T-helper 1 cell treated with Interleukin-12 subunit alpha and Interleukin-12 subunit beta and Interleukin-4 antibody, amounts not matched to agents 30 μg/mL and 1 μg/mL, for 36 hours (primary cell): ENCODE data around the gene EFR3B.
A peak's percentile ranks its signal among the peaks of the same experiment; 100 is the strongest.
"Not testable (repeated sequence)": the region's sequence is repeated elsewhere in the genome, so short reads cannot be mapped to it uniquely, and the experiment has no call there.

Source experiments
- H3K27ac Mint-ChIP-seq: one replicate; pipeline ENCODE4 v1.8.0; 2021; ENCODE audit warnings: mild to moderate bottlenecking, mixed read lengths
- H3K27me3 Mint-ChIP-seq: one replicate; pipeline ENCODE4 v1.8.0; 2021; ENCODE audit warnings: low read depth, mixed read lengths
- H3K36me3 Mint-ChIP-seq: one replicate; pipeline ENCODE4 v1.8.0; 2021; ENCODE audit warnings: low read depth, mixed read lengths
- H3K4me1 Mint-ChIP-seq: one replicate; pipeline ENCODE4 v1.8.0; 2021; ENCODE audit warnings: low read depth, mixed read lengths
- H3K4me3 Mint-ChIP-seq: one replicate; pipeline ENCODE4 v1.8.0; 2021; ENCODE audit warnings: mild to moderate bottlenecking, moderate library complexity, mixed read lengths
- H3K9me3 Mint-ChIP-seq: one replicate; pipeline ENCODE4 v1.8.0; 2021; ENCODE audit warnings: mixed read lengths

EFR3B gene

DNA sequence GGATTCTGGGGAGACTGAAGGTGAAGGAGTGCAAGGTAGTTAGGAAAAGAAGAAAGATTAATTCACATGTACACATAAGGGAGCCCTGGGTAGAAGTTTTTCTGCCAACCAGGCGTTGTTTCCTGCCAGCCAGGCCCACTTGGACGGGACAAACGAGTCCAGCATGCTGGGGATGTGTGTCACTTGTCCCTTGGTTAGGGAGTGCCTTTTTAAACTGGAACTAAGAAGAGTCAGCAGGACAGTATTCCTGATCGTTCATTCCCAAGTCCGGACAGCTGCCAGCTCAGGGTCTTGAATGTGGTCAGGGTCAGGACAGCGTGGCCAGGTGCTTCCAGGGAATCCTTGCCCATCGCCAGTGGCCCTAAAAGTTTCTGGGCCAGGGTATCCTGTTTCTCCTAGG is 83.3 kb downstream of the EFR3B start:
- H3K27ac Mint-ChIP-seq, result no peak overlapping the region
- peaks cover 5% of the 10 kb centered on the region for H3K27me3 Mint-ChIP-seq

DNA sequence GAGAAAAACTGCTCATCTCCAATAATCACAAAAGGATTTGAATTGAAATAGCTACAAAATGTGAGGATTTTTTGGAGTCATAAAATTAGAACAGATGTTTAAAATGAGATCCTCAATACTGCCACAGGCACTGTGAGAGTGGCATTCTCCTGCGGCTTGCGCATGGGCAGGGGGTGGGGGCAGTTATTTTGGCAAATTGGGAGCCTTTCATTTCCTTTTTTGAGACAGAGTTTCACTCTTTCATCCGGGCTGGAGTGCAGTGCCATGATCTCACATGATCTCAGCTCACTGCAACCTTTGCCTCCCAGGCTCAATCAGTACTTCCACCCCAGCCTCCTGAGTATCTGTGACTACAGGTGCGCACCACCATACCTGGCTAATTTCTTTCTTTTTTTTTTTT is 84.1 kb downstream of the EFR3B start:
- H3K4me3 Mint-ChIP-seq, result no peak overlapping the region
- H3K36me3 Mint-ChIP-seq, result no peaks in the 10 kb centered on the region
- no peak overlapping the region for H3K27ac Mint-ChIP-seq
- no peaks in the 10 kb centered on the region for H3K9me3 Mint-ChIP-seq
- peaks cover 8% of the 10 kb centered on the region for H3K4me1 Mint-ChIP-seq
- H3K27me3 Mint-ChIP-seq, result peaks cover 13% of the 10 kb centered on the region

More for the DNA sequence above, 83.3 kb downstream of the EFR3B start:
- no peaks in the 10 kb centered on the region for H3K9me3 Mint-ChIP-seq
- H3K36me3 Mint-ChIP-seq, result no peaks in the 10 kb centered on the region
- H3K4me1 Mint-ChIP-seq, result peaks cover 6% of the 10 kb centered on the region
- H3K4me3 Mint-ChIP-seq, result no peak overlapping the region

DNA sequence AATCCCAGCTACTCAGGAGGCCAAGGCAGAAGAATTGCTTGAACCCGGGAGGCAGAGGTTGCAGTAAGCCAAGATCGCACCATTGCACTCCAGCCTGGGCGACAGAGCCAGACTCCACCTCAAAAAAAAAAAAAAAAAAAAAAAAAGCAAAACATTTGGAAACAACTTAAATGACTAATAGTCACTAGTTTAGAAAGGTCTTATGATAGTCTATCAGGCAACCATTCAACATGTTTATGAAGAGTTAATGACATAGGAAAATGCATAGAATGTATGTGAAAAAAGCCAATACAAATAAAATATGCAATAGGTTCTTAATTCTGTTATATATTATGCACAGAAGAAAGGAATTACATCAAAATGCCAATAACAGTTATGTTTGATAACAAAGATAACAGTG is 85.2 kb downstream of the EFR3B start:
- Mint-ChIP-seq H3K27me3 (peaks cover 22% of the 10 kb centered on the region), H3K4me1 (peaks cover 11% of the 10 kb centered on the region)
- H3K4me3 Mint-ChIP-seq, H3K36me3 Mint-ChIP-seq, H3K27ac Mint-ChIP-seq, H3K9me3 Mint-ChIP-seq: not testable (repeated sequence)

DNA sequence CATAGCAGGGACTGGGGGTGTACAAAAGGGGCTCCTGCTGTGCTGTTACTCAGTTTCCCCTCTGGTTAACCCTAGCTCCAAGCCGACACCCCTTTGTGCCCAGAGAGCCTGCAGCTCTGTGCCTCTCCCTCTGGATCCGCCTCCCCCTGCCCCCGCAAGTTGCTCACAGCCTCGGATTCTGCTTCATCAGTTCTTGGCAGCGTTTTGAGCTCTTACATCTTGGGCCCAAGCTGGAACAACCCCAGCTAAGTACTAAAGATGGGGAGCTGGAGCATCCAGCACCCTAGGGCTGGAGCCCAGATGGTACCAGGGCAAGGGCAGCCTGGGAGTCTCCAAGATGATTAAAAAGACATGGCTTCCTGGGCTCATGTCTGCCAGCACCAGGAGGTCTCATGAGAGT is 85.8 kb downstream of the EFR3B start:
- peaks cover 12% of the 10 kb centered on the region for H3K4me1 Mint-ChIP-seq
- H3K4me3 Mint-ChIP-seq, result no peak overlapping the region
- no peaks in the 10 kb centered on the region for H3K36me3 Mint-ChIP-seq
- H3K9me3 Mint-ChIP-seq, result no peaks in the 10 kb centered on the region
- peaks cover 28% of the 10 kb centered on the region for H3K27me3 Mint-ChIP-seq
- H3K27ac Mint-ChIP-seq, result no peak overlapping the region

DNA sequence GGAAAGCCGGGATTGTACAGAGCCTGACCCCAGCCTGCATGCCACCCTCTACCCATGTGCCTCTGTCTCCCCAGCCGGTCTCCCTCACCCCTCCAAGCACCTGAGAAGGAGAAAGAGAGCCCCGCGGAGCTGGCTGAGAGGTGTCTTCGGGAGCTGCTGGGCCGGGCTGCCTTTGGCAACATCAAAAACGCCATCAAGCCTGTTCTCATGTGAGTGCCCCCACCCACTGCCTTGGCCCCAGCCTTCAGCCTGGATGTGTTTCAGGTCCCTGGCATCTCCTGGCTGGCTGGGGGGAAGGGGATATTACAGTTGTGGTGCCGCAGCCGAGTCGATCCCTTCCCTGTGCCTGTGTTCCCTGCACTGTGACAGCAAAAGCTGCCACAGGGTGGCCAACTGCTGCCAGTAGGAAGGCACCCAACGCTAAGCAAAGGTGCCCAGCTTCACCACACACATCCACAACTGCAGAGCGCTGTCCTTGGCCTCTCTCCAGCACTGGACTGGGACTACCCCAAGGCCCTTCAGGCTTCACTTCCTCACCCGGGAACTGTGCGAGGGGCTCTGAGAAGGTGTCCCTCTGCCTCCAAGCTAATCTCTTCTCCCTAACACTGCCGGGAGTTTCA is 88.1 kb downstream of the EFR3B start:
- Mint-ChIP-seq H3K9me3 (no peaks in the 10 kb centered on the region), H3K4me3 (no peak overlapping the region), H3K4me1 (peaks cover 12% of the 10 kb centered on the region), H3K27me3 (peaks cover 49% of the 10 kb centered on the region), H3K27ac (no peak overlapping the region), H3K36me3 (no peaks in the 10 kb centered on the region)

DNA sequence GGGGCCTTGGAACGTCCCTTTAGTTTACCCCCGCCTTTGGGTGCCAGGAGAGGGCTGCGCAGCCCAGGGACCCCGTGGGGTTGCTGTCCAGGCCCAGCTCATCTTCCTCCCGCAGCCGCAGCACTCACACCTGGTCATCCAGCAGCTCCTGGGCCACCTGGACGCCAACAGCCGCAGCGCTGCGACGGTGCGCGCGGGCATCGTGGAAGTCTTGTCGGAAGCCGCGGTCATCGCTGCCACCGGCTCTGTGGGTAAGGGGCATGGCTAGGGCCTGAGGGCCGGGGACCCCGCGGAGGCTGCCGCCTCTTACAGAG is 89.3 kb downstream of the EFR3B start:
- Mint-ChIP-seq H3K4me1 (peaks cover 12% of the 10 kb centered on the region), H3K4me3 (peak overlapping the region; percentile 65), H3K27me3 (peaks cover 58% of the 10 kb centered on the region), H3K9me3 (no peaks in the 10 kb centered on the region), H3K36me3 (no peaks in the 10 kb centered on the region), H3K27ac (no peak overlapping the region)

DNA sequence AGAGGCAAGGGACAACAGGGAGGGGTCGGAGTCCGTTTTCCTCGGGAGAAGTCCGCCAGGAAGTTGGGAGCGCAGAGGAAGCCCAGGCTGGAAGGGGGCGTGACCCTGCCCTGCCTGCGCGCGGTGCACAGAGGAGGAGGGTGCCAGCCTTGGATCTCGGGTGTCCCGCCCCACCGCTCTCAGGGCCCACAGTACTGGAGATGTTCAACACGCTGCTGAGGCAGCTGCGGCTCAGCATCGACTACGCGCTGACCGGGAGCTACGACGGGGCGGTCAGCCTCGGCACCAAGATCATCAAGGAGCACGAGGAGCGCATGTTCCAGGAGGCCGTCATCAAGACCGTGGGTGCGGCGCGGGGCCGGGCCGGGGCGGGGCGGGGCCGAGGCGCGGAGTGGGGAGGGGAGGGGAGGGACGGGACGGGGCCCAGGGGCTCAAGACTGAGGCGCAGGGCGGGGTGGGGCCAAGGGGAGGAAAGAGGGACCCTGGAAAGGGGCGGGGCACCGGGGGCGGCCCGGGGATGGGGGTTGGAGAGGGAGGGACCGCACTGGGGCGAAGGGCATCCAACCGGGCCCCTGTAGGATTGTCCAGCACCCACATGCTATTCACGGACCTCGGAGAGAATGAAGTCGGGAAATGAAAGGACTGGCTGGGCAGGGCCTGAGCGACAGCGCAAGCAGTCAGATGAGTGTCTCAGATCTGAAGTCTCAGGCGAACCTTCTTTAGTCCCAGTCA is 89.9 kb downstream of the EFR3B start:
- no peak overlapping the region for H3K27ac Mint-ChIP-seq
- H3K9me3 Mint-ChIP-seq, result no peaks in the 10 kb centered on the region
- H3K4me1 Mint-ChIP-seq, result peaks cover 12% of the 10 kb centered on the region
- no peaks in the 10 kb centered on the region for H3K36me3 Mint-ChIP-seq
- H3K27me3 Mint-ChIP-seq, result peaks cover 62% of the 10 kb centered on the region
- peak overlapping the region; percentile 65 for H3K4me3 Mint-ChIP-seq

DNA sequence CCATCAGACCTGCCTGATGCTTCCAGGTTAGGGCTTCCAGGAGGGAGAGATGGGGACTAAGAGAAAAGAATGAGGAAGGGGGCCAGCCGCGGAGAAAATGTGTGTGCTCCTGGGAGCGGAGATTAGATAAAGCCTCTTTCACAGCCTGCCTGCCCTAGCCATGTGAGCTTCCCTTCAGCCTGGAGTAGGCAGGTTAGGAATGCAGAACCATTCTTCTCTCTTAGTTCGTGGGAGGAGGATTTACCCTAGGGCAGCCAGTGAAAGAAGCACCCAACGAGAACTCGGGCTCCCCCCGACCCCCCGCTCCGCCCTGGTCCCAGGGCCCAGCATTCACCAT is 90.4 kb downstream of the EFR3B start:
- no peaks in the 10 kb centered on the region for H3K9me3 Mint-ChIP-seq
- no peak overlapping the region for H3K27ac Mint-ChIP-seq
- peak overlapping the region; percentile 2 for H3K4me3 Mint-ChIP-seq
- H3K27me3 Mint-ChIP-seq, result peaks cover 62% of the 10 kb centered on the region
- H3K36me3 Mint-ChIP-seq, result no peaks in the 10 kb centered on the region
- peaks cover 12% of the 10 kb centered on the region for H3K4me1 Mint-ChIP-seq

DNA sequence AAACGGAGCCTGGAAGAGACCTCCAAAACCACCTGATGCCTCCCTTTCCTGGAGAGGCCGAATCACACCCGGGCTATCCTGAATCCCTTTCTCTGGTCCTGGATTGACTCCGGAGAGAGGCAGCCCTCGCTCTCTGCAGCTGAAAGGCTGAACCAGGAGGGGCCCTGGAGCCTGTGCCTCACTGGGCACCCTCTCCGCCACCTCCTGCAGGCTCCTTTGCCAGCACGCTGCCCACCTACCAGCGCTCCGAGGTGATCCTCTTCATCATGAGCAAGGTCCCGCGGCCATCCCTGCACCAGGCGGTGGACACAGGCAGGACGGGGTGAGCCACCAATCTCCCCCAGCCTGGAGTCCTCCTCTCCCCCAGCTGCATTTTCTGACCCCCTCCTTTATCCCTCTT is 90.8 kb downstream of the EFR3B start:
- Mint-ChIP-seq H3K36me3 (no peaks in the 10 kb centered on the region), H3K9me3 (no peaks in the 10 kb centered on the region), H3K27me3 (peaks cover 62% of the 10 kb centered on the region), H3K27ac (no peak overlapping the region), H3K4me3 (no peak overlapping the region), H3K4me1 (peaks cover 12% of the 10 kb centered on the region)

DNA sequence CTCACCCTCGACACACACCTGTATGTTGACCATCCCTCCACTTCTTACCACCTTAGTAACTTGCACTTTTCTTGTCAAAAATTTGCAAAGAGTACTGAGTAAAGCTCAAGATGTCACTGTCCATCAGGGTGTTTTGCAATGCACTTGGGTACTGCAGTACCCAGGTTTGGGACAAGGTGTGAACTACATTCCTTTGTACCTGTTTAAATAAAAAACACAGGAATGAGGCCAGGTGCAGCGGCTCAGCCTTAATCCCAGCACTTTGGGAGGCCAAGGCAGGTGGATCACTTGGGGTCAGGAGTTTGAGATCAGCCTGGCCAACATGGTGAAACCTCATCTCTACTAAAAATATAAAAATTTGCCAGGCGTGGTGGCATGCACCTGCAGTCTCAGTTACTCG is 98.7 kb downstream of the EFR3B start:
- H3K9me3 Mint-ChIP-seq, H3K4me3 Mint-ChIP-seq, H3K36me3 Mint-ChIP-seq, H3K4me1 Mint-ChIP-seq, H3K27ac Mint-ChIP-seq: not testable (repeated sequence)
- H3K27me3 Mint-ChIP-seq, result peaks cover 11% of the 10 kb centered on the region

DNA sequence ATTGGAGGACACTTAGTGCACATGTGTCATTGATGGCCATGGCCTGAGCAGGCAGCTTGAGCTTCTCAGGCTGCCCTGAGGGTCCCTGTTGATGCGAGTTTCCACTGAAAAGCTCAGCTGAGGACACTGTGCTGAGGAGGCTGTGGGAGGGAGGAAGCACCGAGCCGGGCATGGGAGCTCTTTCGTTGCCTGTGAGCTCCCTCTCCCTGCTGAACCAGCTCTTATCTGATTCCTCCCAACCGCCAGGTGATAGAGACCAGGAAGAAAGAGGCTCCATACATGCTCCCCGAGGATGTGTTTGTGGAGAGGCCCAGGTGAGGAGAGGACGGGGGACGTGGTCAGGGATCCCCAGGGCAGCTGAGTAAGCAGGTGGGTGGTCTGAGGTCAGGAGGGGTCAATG is 99.2 kb downstream of the EFR3B start:
- peaks cover 4% of the 10 kb centered on the region for H3K4me1 Mint-ChIP-seq
- H3K27ac Mint-ChIP-seq, result no peak overlapping the region
- H3K9me3 Mint-ChIP-seq, result no peaks in the 10 kb centered on the region
- H3K4me3 Mint-ChIP-seq, result no peak overlapping the region
- peaks cover 11% of the 10 kb centered on the region for H3K27me3 Mint-ChIP-seq
- H3K36me3 Mint-ChIP-seq, result no peaks in the 10 kb centered on the region

DNA sequence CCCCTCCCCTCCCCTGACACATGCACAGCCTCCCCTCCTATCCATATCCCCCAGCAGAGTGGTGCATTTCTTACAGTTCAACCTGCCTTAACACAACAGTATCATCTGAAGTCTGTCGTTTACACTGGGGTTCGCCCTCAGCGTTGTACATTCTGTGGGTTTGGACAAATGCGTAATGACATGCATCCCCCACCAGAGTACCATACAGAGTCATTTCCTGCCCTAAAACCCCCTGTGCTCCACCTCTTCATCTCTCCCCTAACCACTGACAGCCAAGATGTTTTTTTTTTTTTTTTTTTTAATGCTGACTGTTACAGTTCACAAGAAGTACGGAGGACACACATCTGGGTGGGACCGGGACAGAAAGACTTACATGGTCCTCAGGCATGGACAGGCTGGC is 103.9 kb downstream of the EFR3B start:
- H3K4me3 Mint-ChIP-seq, result no peak overlapping the region
- H3K9me3 Mint-ChIP-seq, result no peaks in the 10 kb centered on the region
- no peaks in the 10 kb centered on the region for H3K36me3 Mint-ChIP-seq
- H3K27me3 Mint-ChIP-seq, result peaks cover 4% of the 10 kb centered on the region
- no peak overlapping the region for H3K27ac Mint-ChIP-seq
- peaks cover 4% of the 10 kb centered on the region for H3K4me1 Mint-ChIP-seq

DNA sequence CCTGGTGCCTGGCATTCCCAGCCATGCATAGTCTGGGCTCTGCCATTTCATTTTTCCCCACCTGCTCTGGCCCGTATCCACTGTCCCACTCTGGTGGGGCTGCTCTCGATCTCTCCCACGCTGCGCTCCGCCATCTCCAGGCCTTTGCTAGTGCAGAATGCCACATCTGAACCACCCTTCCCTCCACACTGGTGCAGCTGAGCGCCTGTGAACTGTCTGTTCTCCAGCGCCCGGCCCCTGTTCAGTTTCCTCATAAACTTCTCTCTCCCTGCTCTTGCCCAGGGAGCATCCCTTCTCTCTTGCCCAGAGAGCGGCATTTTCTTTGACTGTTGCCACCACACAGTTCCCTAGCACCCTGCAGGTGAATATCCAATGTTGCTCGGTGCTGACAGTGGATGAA is 105.0 kb downstream of the EFR3B start:
- Mint-ChIP-seq H3K27me3 (peaks cover 4% of the 10 kb centered on the region), H3K36me3 (no peaks in the 10 kb centered on the region), H3K27ac (no peak overlapping the region), H3K4me3 (no peak overlapping the region), H3K4me1 (peaks cover 4% of the 10 kb centered on the region), H3K9me3 (no peaks in the 10 kb centered on the region)

DNA sequence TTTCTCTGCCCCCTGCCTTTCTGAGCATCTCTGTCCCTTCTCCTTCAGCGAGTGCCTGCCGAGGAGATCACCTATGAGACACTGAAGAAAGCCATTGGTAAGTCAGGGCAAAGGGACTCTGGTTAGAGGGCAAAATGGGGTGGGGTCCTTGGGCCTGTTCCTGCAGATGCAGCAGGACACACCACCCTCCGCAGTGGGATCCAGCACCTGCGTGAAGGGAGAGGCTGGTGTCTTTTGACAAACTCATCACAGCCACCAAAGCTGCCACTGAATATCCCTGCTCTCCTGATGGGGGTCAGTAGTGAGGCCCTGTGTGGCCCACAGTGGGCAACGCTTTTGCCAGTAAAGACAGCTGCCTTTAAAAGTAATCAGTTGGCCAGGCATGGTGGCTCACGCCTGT is 107.8 kb downstream of the EFR3B start:
- Mint-ChIP-seq H3K9me3 (no peaks in the 10 kb centered on the region), H3K4me3 (no peak overlapping the region), H3K27me3 (peaks cover 4% of the 10 kb centered on the region), H3K27ac (no peak overlapping the region), H3K36me3 (no peaks in the 10 kb centered on the region), H3K4me1 (peaks cover 4% of the 10 kb centered on the region)

DNA sequence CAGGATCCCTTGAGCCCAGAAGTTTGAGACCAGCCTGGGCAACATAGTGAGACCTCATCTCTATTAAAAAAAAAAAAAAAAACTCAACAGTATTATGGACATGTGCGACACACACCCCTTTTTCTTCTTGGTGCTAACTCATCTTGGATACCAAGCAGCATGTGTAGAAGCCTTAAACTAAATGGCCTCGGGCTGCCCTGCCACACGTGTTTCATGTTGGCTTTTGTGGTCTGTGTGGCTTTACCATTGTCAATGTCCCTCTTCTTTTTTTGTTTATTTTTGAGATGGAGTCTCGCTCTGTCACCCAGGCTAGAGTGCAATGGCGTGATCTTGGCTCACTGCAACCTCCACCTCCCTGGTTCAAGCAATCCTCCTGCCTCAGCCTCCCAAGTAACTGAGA is 109.1 kb downstream of the EFR3B start:
- not testable (repeated sequence) for H3K4me1 Mint-ChIP-seq, H3K27me3 Mint-ChIP-seq, H3K27ac Mint-ChIP-seq, H3K36me3 Mint-ChIP-seq, H3K4me3 Mint-ChIP-seq, H3K9me3 Mint-ChIP-seq

DNA sequence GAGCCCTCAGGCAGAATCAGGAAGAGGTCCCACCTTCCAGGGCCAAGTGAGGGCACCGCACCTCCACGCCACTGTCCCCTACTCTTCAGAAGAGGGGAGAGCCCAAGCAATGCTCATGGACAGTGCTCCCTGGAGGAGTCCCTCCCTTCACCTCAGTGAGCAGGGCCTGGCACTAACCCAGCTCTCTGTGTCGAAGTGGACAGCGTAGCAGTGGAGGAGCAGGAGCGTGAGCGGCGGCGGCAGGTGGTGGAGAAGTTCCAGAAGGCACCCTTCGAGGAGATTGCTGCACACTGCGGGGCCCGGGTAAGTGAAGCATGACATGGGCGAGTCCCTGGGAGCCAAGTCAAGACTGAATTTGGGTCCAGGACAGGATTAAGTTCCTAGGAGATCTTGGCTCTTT is 109.8 kb downstream of the EFR3B start:
- H3K4me1 Mint-ChIP-seq, result no peaks in the 10 kb centered on the region
- H3K27me3 Mint-ChIP-seq, result no peaks in the 10 kb centered on the region
- H3K9me3 Mint-ChIP-seq, result no peaks in the 10 kb centered on the region
- H3K4me3 Mint-ChIP-seq, result no peak overlapping the region
- no peak overlapping the region for H3K27ac Mint-ChIP-seq
- no peaks in the 10 kb centered on the region for H3K36me3 Mint-ChIP-seq
